Upper lobe of right lung (tissue), 1 donor: Measurements from ENCODE around the gene TMEM208. TPM values are rescaled to one million over a fixed set of nuclear protein-coding genes. Genes with fewer than 3 reads are reported as not detected.
A peak's percentile ranks its signal among the peaks of the same experiment; 100 is the strongest.

Source experiments
- ATAC-seq: fragments of 200-7000 bp; cut with Tn5 transposase; one replicate; pipeline ENCODE4 v1.9.1; 2020; ENCODE audit warnings: mild to moderate bottlenecking, moderate library complexity
- DNase-seq: peaks from one replicate; pipeline ENCODE4 v3.0.0-alpha.2; 2020
- H3K27ac ChIP-seq: fragments of 200-600 bp; one replicate; pipeline ENCODE4 v1.8.0; 2022
- H3K27me3 ChIP-seq: fragments of 200-600 bp; one replicate; pipeline ENCODE4 v1.8.0; 2022; ENCODE audit warnings: mild to moderate bottlenecking
- H3K36me3 ChIP-seq: fragments of 200-600 bp; one replicate; pipeline ENCODE4 v1.8.0; 2022
- H3K4me1 ChIP-seq: fragments of 200-600 bp; one replicate; pipeline ENCODE4 v1.8.0; 2022
- H3K4me3 ChIP-seq: fragments of 200-600 bp; one replicate; pipeline ENCODE4 v1.8.0; 2022; ENCODE audit warnings: mild to moderate bottlenecking
- H3K9me3 ChIP-seq: fragments of 200-600 bp; one replicate; pipeline ENCODE4 v1.8.0; 2022
- intact Hi-C: fragments of 100-400 bp; cut with DNase I; formaldehyde crosslinking; loops from one replicate; pipeline ENCODE4 v1.11.0; 2022
- total RNA-seq: library from RNA; stranded (reverse); fragmentation: NEBNext Ultra II Directional; extraction: Animal tissue kit (Norgen Biotek cat#: 25700); gene quantifications from one replicate; pipeline ENCODE4 v1.2.1, GENCODE V29; 2021
- TF ChIP-seq, protein P1 (sequence below): fragments of 200-600 bp; IDR thresholded peaks from one replicate; pipeline ENCODE4 v1.8.0; 2022; ENCODE audit warnings: antibody characterized with exemption
- donor health status: DM: no; HTN: yes; CAD: no; lungs with severe emphysema.

TMEM208 gene
- total RNA-seq, 1 donor from 2014 or later: 39.3 TPM

DNA sequence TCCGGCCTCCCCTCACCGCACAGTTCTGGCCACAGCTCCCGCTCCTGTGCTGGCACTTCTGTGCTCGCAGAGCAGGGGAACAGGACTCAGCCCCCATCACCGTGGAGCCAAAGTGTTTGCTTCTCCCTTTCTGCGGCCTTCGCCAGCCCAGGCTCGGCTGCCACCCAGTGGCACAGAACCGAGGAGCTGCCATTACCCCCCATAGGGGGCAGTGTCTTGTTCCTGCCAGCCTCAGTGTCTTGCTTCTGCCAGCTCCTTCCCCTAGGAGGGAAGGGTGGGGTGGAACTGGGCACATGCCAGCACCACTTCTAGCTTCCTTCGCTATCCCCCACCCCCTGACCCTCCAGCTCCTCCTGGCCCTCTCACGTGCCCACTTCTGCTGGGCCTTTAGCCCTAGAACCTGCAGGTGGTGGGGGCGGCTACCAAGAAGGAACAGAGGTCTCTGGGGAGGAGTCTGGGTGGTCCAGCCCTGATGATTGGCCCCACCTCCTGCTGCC lies 28.6 kb upstream of the TMEM208 start:
- H3K27me3 ChIP-seq: no peaks in the 10 kb centered on the region
- ATAC-seq: peak; percentile 71
- peaks cover 77% of the 10 kb centered on the region for H3K36me3 ChIP-seq
- TF ChIP-seq, protein P1, sequence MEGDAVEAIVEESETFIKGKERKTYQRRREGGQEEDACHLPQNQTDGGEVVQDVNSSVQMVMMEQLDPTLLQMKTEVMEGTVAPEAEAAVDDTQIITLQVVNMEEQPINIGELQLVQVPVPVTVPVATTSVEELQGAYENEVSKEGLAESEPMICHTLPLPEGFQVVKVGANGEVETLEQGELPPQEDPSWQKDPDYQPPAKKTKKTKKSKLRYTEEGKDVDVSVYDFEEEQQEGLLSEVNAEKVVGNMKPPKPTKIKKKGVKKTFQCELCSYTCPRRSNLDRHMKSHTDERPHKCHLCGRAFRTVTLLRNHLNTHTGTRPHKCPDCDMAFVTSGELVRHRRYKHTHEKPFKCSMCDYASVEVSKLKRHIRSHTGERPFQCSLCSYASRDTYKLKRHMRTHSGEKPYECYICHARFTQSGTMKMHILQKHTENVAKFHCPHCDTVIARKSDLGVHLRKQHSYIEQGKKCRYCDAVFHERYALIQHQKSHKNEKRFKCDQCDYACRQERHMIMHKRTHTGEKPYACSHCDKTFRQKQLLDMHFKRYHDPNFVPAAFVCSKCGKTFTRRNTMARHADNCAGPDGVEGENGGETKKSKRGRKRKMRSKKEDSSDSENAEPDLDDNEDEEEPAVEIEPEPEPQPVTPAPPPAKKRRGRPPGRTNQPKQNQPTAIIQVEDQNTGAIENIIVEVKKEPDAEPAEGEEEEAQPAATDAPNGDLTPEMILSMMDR: peak; percentile 62
- H3K4me1 ChIP-seq: peaks cover 19% of the 10 kb centered on the region
- peak overlapping the region; percentile 60 for H3K27ac ChIP-seq
- H3K4me3 ChIP-seq: no peak overlapping the region
- intact Hi-C loops: no loop called here
- peak; percentile 82 for DNase-seq
- no peaks in the 10 kb centered on the region for H3K9me3 ChIP-seq

DNA sequence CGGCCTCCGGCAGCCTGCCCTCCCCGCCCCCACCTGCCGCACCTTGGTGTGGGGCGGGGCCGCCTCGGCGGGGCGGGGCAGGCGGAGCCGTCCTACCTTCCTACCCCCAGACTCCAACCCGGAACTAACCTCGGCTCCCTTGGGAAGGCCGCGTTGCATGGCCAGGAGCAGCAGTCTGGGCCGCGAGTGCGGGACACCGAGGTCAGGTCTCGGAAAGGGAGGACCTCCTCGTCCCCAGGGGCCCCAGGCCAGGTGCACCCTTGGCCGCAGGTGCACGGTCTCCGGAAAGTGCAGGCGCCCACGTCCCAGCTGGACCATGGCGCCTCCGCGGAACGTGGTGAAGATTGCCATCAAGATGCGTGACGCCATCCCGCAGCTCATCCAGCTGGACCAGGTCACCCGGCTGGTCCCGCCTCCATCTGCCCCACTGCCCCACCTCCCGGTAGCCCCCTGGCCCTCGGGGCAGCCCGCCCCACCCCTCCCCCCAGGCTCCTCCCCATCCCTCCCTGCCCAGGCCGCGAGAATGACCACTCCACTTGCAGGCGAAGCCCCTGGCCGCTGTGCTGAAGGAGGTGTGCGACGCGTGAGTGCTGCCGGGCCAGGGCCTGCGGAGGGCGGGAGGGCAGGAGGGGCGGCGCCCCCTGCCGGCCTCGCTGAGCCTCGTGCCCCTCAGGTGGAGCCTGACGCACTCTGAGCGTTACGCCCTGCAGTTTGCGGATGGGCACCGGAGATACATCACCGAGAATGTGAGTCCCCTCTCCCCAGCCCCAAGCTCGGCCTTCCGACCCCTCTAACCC lies 27.7 kb upstream of the TMEM208 start, which contains the start of gene ELMO3:
Gene ELMO3, plus strand, starts transcription at position 121 of the 797 bp plus-strand sequence. Its CDS starts 196 bp downstream, at position 317.
- peaks cover 73% of the 10 kb centered on the region for H3K36me3 ChIP-seq
- intact Hi-C loops: no loop called here
- no peaks in the 10 kb centered on the region for H3K9me3 ChIP-seq
- H3K4me1 ChIP-seq: peaks cover 10% of the 10 kb centered on the region
- peak within 1 kb of the TSS; percentile 60 for H3K27ac ChIP-seq
- TF ChIP-seq, protein P1: peak; percentile 32
- DNase-seq (peak; percentile 87), ATAC-seq (peak; percentile 83)
- peak within 1 kb of the TSS; percentile 52 for H3K4me3 ChIP-seq
- no peaks in the 10 kb centered on the region for H3K27me3 ChIP-seq

DNA sequence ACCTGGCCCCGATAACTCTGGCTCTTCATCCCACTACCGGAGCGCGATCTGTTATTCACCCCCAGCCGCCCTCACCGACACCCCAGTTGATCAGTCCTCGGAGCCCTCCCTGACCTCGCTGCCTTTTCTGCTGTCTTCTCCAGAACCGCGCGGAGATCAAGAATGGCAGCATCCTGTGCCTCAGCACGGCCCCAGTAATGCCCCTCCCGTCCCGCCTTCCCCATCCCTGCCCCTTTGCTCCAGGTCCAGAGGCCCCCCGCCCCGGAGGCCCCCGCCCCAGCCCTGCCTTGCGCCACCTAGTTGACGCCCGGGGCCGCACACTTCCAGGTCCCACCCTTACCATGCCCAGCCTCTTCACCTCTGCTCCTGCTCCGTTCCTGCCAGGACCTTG lies 27.1 kb upstream of the TMEM208 start:
- H3K27ac ChIP-seq: no peak overlapping the region
- no peaks in the 10 kb centered on the region for H3K27me3 ChIP-seq
- ATAC-seq (peak; percentile 13), DNase-seq (peak; percentile 74)
- intact Hi-C loops: no loop called here
- TF ChIP-seq, protein P1: no peak
- peaks cover 9% of the 10 kb centered on the region for H3K4me1 ChIP-seq
- H3K9me3 ChIP-seq: no peaks in the 10 kb centered on the region
- H3K36me3 ChIP-seq: peaks cover 67% of the 10 kb centered on the region
- peak overlapping the region; percentile 52 for H3K4me3 ChIP-seq

DNA sequence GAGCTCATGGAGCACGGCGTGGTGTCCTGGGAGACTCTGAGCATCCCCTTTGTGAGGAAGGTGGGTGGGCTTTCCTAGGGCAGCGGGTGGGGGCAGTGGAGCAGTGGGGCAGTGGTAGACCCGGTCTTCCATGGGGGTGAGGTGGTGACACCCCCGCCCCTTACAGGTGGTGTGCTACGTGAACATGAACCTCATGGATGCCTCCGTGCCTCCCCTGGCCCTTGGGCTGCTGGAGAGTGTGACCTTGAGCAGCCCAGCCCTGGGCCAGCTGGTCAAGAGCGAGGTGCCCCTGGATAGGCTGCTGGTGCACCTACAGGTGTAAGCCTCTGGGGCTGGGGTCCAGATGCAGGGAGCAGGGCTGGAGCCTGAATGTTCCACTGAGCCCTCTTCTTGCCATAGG lies 26.4 kb upstream of the TMEM208 start:
- Histone ChIP-seq H3K4me3 (no peak overlapping the region), H3K27me3 (no peaks in the 10 kb centered on the region), H3K9me3 (no peaks in the 10 kb centered on the region), H3K4me1 (peaks cover 9% of the 10 kb centered on the region), H3K36me3 (peaks cover 60% of the 10 kb centered on the region), H3K27ac (no peak overlapping the region)
- intact Hi-C loops: no loop called here
- TF ChIP-seq, protein P1: no peak
- no peak for DNase-seq
- ATAC-seq: no peak

DNA sequence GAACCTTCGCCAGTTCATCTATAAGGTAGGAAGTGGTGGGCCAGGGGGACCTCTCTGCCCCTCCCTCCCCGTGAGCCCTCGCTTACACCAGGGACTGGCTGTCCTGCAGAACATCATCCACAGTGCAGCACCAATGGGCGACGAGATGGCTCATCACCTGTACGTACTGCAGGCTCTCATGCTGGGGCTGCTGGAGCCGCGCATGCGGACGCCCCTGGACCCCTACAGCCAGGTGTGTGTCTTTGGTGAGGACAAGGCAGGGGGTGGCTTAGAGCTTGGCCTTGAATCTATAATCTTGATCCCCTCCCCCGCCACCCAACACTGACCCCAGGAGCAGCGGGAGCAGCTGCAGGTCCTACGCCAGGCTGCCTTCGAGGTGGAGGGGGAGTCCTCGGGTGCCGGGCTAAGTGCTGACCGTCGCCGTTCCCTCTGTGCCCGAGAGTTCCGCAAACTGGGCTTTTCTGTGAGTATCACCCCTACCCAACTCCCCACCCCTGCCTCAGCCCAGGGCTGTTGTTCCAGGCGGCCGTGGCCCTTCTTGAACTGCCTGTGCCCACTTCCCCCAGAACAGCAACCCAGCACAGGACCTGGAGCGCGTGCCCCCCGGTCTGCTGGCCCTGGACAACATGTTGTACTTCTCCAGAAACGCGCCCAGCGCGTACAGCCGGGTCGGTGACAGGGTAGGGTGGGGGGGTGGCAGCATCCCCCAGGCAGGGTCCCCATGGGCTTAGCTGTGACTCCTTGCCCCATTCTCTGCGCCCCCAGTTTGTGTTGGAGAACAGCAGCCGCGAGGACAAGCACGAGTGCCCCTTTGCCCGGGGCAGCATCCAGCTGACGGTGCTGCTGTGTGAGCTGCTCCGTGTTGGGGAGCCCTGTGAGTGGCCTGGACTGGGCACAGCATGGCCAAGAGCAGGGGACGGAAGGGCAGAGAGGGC lies 25.3 kb upstream of the TMEM208 start:
- intact Hi-C loops: no loop called here
- TF ChIP-seq, protein P1: no peak
- H3K27me3 ChIP-seq: no peaks in the 10 kb centered on the region
- H3K27ac ChIP-seq: no peak overlapping the region
- H3K4me1 ChIP-seq: peaks cover 9% of the 10 kb centered on the region
- ATAC-seq (no peak), DNase-seq (no peak)
- no peak overlapping the region for H3K4me3 ChIP-seq
- H3K9me3 ChIP-seq: no peaks in the 10 kb centered on the region
- H3K36me3 ChIP-seq: peaks cover 48% of the 10 kb centered on the region
